Prostate gland (tissue), 2 donors: Measurements from ENCODE around the gene TOM1L2. TPM values are rescaled to one million over a fixed set of nuclear protein-coding genes. Genes with fewer than 3 reads are reported as not detected.
"Not testable (repeated sequence)": the region's sequence is repeated elsewhere in the genome, so short reads cannot be mapped to it uniquely, and the experiment has no call there.

Experiments used
- DNase-seq: peaks from one replicate; pipeline ENCODE4 v3.0.0-alpha.2; 2019; ENCODE audit warnings: low spot score
- H3K27ac ChIP-seq, 2 donors: fragments of 200-600 bp; sonication (generic); 2 replicates each; pipeline ENCODE4 v1.5.1; 2017 to 2019
- H3K27me3 ChIP-seq: fragments of 200-600 bp; sonication (generic); replicated peaks from 2 replicates; pipeline ENCODE4 v1.5.1; 2019; ENCODE audit not compliant: insufficient read depth
- H3K36me3 ChIP-seq, 2 donors: fragments of 200-600 bp; sonication (generic); 1 replicate in 1 of 2; 2 replicates in 1 of 2; pipeline versions ENCODE4 v1.5.1 to v1.8.1; 2017 to 2019
- H3K4me1 ChIP-seq: fragments of 200-600 bp; sonication (generic); replicated peaks from 2 replicates; pipeline ENCODE4 v1.5.1; 2019
- H3K4me3 ChIP-seq, 2 donors: fragments of 200-600 bp; sonication (generic); 2 replicates each; pipeline ENCODE4 v1.5.1; 2017 to 2019
- H3K9me3 ChIP-seq: fragments of 200-600 bp; sonication (generic); 2 replicates; pipeline ENCODE4 v1.5.1; 2017
- CTCF ChIP-seq, 4 experiments: fragments of 200-600 bp in 2 of 4; fragments of 450-650 bp in 2 of 4; sonication (generic) in 2 of 4; IDR thresholded peaks; 1 replicate in 3 of 4; 2 replicates in 1 of 4; pipeline ENCODE4 v1.5.1; 2016 to 2019; ENCODE audit warnings: antibody characterized with exemption in 4 of 4, mild to moderate bottlenecking in 2 of 4, moderate library complexity in 2 of 4
- POLR2A ChIP-seq: fragments of 450-650 bp; IDR thresholded peaks from one replicate; pipeline ENCODE4 v1.6.1; 2016; ENCODE audit warnings: antibody characterized with exemption, mild to moderate bottlenecking
- POLR2AphosphoS5 ChIP-seq: sonication (generic); formaldehyde crosslinking; IDR thresholded peaks from one replicate; pipeline ENCODE4 v1.6.1; 2017; ENCODE audit warnings: antibody characterized with exemption
- WGBS: methylation state at CpG from one replicate; pipeline ENCODE4 v1.1.5; 2018; 5-methylcytosine and 5-hydroxymethylcytosine counted together
- intact Hi-C: fragments of 100-400 bp; cut with DNase I; formaldehyde crosslinking; loops from one replicate; pipeline ENCODE4 v1.14.2; 2022
- total RNA-seq, 2 donors: library from RNA; depleted of rRNA; stranded (reverse); fragments of >200 nt; gene quantifications; one replicate each; pipeline ENCODE4 v1.1.0, GENCODE V29; 2016

The TOM1L2 gene
- total RNA-seq, 2 donors from 2014 or later = 162 to 185 TPM

- TF ChIP-seq CTCF (IDR thresholded peaks at IDR 0.05) (no peak), POLR2A (no peak), POLR2AphosphoS5 (no peak)
- H3K27me3 ChIP-seq = no peaks in the 10 kb centered on the region
- H3K4me3 ChIP-seq = peak overlapping the region; percentile 9 to 24
- H3K27ac ChIP-seq = peak overlapping the region; percentile 80 to 94
- H3K36me3 ChIP-seq = no peaks in the 10 kb centered on the region
- WGBS = 54% methylated on average over 47 of the region's 52 CpGs
- H3K4me1 ChIP-seq = peaks cover 23% of the 10 kb centered on the region
- DNase-seq = no peak
- no peaks in the 10 kb centered on the region for H3K9me3 ChIP-seq
- intact Hi-C loops = loop anchor here (10.0 kb wide), 1 partner anchor 225 kb away; the partner anchor contains the start of genes ATPAF2 and GID4
Observed at GRCh38 chr17:17809531-17810083, 162.6 kb downstream of the TOM1L2 start.

- Histone ChIP-seq H3K36me3 (no peaks in the 10 kb centered on the region), H3K4me3 (no peak overlapping the region), H3K27me3 (no peaks in the 10 kb centered on the region), H3K9me3 (no peaks in the 10 kb centered on the region), H3K4me1 (peaks cover 21% of the 10 kb centered on the region), H3K27ac (peak overlapping the region; percentile 80 to 94)
- intact Hi-C loops = no loop called here
- DNase-seq = no peak
- WGBS = 30% methylated on average over 15 of the region's 15 CpGs
- TF ChIP-seq CTCF (IDR thresholded peaks at IDR 0.05) (no peak), POLR2A (no peak), POLR2AphosphoS5 (no peak)
Observed at GRCh38 chr17:17808706-17809432, 163.3 kb downstream of the TOM1L2 start.

- H3K36me3 ChIP-seq, H3K27ac ChIP-seq, DNase-seq, H3K4me3 ChIP-seq, intact Hi-C loops, H3K9me3 ChIP-seq, H3K27me3 ChIP-seq: not testable (repeated sequence)
- H3K4me1 ChIP-seq = peaks cover 21% of the 10 kb centered on the region
- WGBS = over 99% methylated on average over 5 of the region's 5 CpGs
Observed at GRCh38 chr17:17808200-17808599, 164.0 kb downstream of the TOM1L2 start.

GRCh38 chr17:17807440-17807839 lies 164.8 kb downstream of the TOM1L2 start:
- H3K27me3 ChIP-seq = no peaks in the 10 kb centered on the region
- H3K36me3 ChIP-seq = no peaks in the 10 kb centered on the region
- TF ChIP-seq POLR2A (no peak), POLR2AphosphoS5 (no peak), CTCF (IDR thresholded peaks at IDR 0.05) (no peak)
- H3K4me1 ChIP-seq = peaks cover 18% of the 10 kb centered on the region
- H3K9me3 ChIP-seq = no peaks in the 10 kb centered on the region
- H3K4me3 ChIP-seq = no peak overlapping the region
- H3K27ac ChIP-seq = no peak overlapping the region
- DNase-seq = no peak
- WGBS = 94% methylated on average over 5 of the region's 5 CpGs
- intact Hi-C loops = no loop called here

- TF ChIP-seq CTCF (IDR thresholded peaks at IDR 0.05) = no peak
- TF ChIP-seq POLR2A = no peak
- TF ChIP-seq POLR2AphosphoS5 = no peak
- no peaks in the 10 kb centered on the region for H3K27me3 ChIP-seq
- H3K4me1 ChIP-seq = peaks cover 11% of the 10 kb centered on the region
- intact Hi-C loops = no loop called here
- DNase-seq = no peak
- H3K36me3 ChIP-seq = no peaks in the 10 kb centered on the region
- H3K4me3 ChIP-seq = no peak overlapping the region
- no peak overlapping the region for H3K27ac ChIP-seq
- 86% methylated on average over 17 of the region's 17 CpGs for WGBS
- H3K9me3 ChIP-seq = no peaks in the 10 kb centered on the region
Observed at GRCh38 chr17:17806611-17807274, 165.5 kb downstream of the TOM1L2 start.
